Lung (tissue), 12 donors: ENCODE results near the gene PPP2R5B. TPM values are rescaled to one million over a fixed set of nuclear protein-coding genes. Genes with fewer than 3 reads are reported as not detected.
A peak's percentile ranks its signal among the peaks of the same experiment; 100 is the strongest.

Experiments used
- ATAC-seq: fragments of 200-7000 bp; cut with Tn5 transposase; one replicate; pipeline ENCODE4 v1.9.1; 2020; ENCODE audit warnings: moderate number of reproducible peaks; ENCODE audit not compliant: insufficient read depth, low FRiP score
- DNase-seq, 3 donors: peaks; one replicate each; pipeline ENCODE4 v3.0.0-alpha.2; 2013 to 2017
- H3K27ac ChIP-seq, 2 donors: one replicate each; pipeline ENCODE4 v1.5.1; 2013; ENCODE audit warnings: mild to moderate bottlenecking in 2 of 2, moderate library complexity in 2 of 2, control low read depth in 1 of 2, inconsistent platforms in 1 of 2, low read depth in 1 of 2, low read length in 1 of 2
- H3K27me3 ChIP-seq, 3 donors: one replicate each; pipeline ENCODE4 v1.5.1; 2013; ENCODE audit warnings: low read length in 2 of 3; ENCODE audit not compliant: control insufficient read depth in 3 of 3, insufficient read depth in 3 of 3
- H3K36me3 ChIP-seq, 4 donors: one replicate each; pipeline ENCODE4 v1.5.1; 2013; ENCODE audit warnings: low read length in 4 of 4, mild to moderate bottlenecking in 1 of 4, moderate library complexity in 1 of 4; ENCODE audit not compliant: control insufficient read depth in 4 of 4, insufficient read depth in 4 of 4
- H3K4me1 ChIP-seq, 5 donors: one replicate each; pipeline ENCODE4 v1.5.1; 2013; ENCODE audit warnings: low read length in 5 of 5, mild to moderate bottlenecking in 2 of 5, moderate library complexity in 1 of 5; ENCODE audit not compliant: control insufficient read depth in 5 of 5, insufficient read depth in 5 of 5
- H3K4me3 ChIP-seq: one replicate; pipeline ENCODE4 v1.5.1; 2013; ENCODE audit warnings: mild to moderate bottlenecking, control low read depth, moderate library complexity
- H3K9ac ChIP-seq, 2 donors: one replicate each; pipeline ENCODE4 v1.5.1; 2013; ENCODE audit warnings: low read length in 2 of 2, control low read depth in 1 of 2; ENCODE audit not compliant: insufficient read depth in 1 of 2
- H3K9me3 ChIP-seq, 4 donors: one replicate each; pipeline ENCODE4 v1.5.1; 2013; ENCODE audit warnings: low read length in 3 of 4, mild to moderate bottlenecking in 1 of 4, moderate library complexity in 1 of 4; ENCODE audit not compliant: control insufficient read depth in 4 of 4, insufficient read depth in 3 of 4
- WGBS, 2 donors: extraction: QIAGEN DNeasy Blood & Tissue Kit; methylation state at CpG; one replicate each; pipeline ENCODE4 v1.1.7; 2013; 5-methylcytosine and 5-hydroxymethylcytosine counted together
- polyA plus RNA-seq, 2 donors: library from polyadenylated mRNA; stranded (reverse); fragments of 200-250 nt; gene quantifications; one replicate each; pipeline ENCODE4 v1.2.1, GENCODE V29; 2013
- total RNA-seq, 2 donors: library from RNA; depleted of rRNA in 1 of 2; stranded (reverse); fragments of >200 nt in 1 of 2; gene quantifications; one replicate each; pipeline ENCODE4 v1.2.1, GENCODE V29; 2014 to 2021
- TF ChIP-seq, protein P1 (sequence below): IDR thresholded peaks from 2 replicates; pipeline ENCODE4 v1.5.1; 2012; ENCODE audit warnings: mild to moderate bottlenecking; ENCODE audit errors: control extremely low read depth, extremely low read depth
- donor health status: control.
- donor health status: control.
- donor health status: Bipolar disorder and iron deficiency.
- donor health status: healthy.
- donor health status: DM: yes; HTN: yes; CAD: no.

The PPP2R5B gene
- total and polyA plus RNA-seq, 4 donors, result 9.8 to 27.8 (median 17.3) TPM

DNA sequence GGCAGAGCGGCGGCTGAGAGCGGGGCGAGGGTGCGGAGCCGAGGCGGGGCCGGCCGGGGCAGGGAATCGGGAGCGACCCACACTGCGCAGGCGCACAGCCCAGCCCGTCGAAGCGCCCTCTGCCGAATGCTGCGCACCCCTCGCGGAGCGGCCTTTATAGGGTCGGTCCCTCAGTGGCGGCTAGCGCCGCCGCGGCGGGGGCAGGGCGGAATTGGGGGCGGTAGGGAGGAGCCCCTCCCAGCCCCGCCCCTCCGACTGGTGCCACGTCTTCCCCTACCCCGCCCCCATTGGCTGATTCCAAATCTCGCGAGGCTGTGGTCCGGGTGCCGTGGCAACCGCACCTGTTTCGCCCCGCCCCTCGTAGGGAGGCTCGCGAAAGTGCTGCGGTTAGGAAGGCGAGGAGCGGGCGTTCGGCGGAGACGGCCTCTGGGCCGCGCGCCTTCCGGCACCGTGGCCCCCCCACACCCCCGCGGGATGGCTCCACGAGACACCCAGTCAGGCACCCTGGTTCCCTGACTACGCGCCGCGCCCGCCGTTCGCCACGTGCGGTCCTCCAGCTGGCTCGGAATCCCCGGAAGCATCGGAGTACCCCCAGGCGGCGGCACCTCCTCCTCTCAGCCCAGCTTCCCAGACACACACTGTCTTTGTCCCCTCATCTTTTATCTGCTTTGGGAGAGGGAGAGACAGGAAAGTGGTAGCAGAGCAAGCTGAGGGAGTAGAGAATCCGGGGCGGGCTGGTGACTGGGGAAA, 45.8 kb upstream of the PPP2R5B start, which contains the start of gene EHD1:
Gene EHD1, minus strand, starts transcription at position 128 of the 750 bp plus-strand sequence. CDS start 157 bp downstream, outside the sequence.
- H3K9ac ChIP-seq, result peak within 1 kb of the TSS; percentile 30 to 85
- WGBS, 2 donors, result 0% methylated on average over 59 to 75 of the region's 75 CpGs
- peak within 1 kb of the TSS; percentile 93 for H3K4me3 ChIP-seq
- TF ChIP-seq, protein P1, sequence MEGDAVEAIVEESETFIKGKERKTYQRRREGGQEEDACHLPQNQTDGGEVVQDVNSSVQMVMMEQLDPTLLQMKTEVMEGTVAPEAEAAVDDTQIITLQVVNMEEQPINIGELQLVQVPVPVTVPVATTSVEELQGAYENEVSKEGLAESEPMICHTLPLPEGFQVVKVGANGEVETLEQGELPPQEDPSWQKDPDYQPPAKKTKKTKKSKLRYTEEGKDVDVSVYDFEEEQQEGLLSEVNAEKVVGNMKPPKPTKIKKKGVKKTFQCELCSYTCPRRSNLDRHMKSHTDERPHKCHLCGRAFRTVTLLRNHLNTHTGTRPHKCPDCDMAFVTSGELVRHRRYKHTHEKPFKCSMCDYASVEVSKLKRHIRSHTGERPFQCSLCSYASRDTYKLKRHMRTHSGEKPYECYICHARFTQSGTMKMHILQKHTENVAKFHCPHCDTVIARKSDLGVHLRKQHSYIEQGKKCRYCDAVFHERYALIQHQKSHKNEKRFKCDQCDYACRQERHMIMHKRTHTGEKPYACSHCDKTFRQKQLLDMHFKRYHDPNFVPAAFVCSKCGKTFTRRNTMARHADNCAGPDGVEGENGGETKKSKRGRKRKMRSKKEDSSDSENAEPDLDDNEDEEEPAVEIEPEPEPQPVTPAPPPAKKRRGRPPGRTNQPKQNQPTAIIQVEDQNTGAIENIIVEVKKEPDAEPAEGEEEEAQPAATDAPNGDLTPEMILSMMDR, result peak; percentile 47
- DNase-seq (peak; percentile 99), ATAC-seq (peak; percentile 93)
- peaks cover 0 to 17% (median 5%) of the 10 kb centered on the region in 4 donors for H3K36me3 ChIP-seq
- H3K27ac ChIP-seq, result peak within 1 kb of the TSS; percentile 87 to 94
- H3K27me3 ChIP-seq, result no peaks in the 10 kb centered on the region
- peaks cover 2 to 35% (median 12%) of the 10 kb centered on the region in 5 donors for H3K4me1 ChIP-seq
- H3K9me3 ChIP-seq, result no peaks in the 10 kb centered on the region

DNA sequence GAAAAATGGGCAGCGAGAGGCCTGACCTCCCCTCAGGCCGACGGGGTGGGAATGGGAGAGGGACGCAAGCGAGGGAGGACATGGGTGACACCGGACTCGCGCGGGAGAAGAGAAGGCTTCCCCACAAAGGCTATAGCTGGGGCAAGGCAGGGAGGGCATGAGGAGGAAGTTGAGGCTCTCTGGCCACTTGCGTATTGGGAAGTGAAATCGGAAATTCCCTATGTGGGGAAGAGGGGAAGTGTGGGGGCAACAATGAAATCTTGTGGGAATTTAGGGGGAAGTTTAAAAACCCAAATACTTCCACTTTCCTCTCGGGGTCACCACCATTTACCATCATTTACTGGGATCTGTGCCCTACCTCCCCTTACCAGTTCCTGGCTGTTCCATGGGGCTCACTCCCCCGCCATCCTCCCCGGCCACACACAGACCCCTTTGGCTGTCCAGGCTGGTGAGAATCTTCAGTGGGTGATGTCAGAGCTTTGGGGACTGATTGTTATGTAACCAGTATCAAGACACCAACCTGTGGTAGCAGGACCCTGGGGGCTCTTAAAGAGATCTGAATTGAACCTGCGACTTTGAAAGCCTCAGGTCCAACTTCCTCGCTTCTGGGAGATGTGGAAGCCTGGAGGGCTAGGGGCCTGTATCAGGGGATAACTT, 45.1 kb upstream of the PPP2R5B start:
- peak overlapping the region in 1 of 2 donors; percentile 85 for H3K9ac ChIP-seq
- TF ChIP-seq, protein P1, result no peak
- peaks cover 0 to 14% (median 2%) of the 10 kb centered on the region in 4 donors for H3K36me3 ChIP-seq
- peak overlapping the region; percentile 59 for H3K4me3 ChIP-seq
- H3K9me3 ChIP-seq, result no peaks in the 10 kb centered on the region
- peaks cover 2 to 35% (median 12%) of the 10 kb centered on the region in 5 donors for H3K4me1 ChIP-seq
- 13 to 15% methylated on average over 16 of the region's 16 CpGs for WGBS, 2 donors
- no peak for DNase-seq
- no peak for ATAC-seq
- H3K27ac ChIP-seq, result peak overlapping the region; percentile 87 to 94
- no peaks in the 10 kb centered on the region for H3K27me3 ChIP-seq

DNA sequence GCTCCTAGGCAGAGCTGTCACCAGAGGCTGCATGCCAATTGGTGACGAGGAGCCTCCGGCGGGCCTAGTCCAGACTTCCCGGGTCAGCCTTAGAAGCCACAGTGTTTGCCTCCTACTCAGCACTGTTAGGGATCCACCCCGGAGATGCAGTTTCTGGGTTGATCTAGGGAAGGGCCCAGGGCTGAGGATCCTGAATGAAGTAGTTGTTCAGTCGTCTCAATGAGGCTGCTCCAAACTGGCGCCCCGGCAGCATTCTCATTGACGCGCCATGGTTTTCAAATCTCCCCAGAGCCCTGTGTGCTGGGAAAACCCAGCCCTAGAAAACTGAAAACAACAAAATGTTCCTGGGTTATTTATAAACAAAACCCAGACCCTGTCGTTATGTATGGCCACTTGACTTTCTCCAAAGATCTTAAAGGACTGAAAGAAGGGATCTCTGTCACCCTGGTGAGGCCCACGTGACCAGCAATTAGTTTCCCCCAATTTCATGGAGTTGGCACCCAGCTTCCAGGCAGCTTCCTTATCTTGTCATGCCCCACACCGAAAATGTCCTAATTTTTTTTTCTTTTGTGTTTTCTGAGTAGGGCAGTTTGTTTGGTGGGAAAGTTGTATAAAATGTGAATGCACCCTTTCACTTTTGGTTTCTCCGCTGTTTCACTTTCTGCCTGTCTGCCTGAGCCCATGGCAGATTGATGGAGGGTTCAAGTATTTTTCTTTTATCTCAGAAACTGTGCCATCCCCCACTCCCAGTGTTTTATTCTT, 44.1 kb upstream of the PPP2R5B start:
- no peak overlapping the region for H3K4me3 ChIP-seq
- peak overlapping the region in 1 of 2 donors; percentile 70 for H3K27ac ChIP-seq
- DNase-seq, result no peak
- ATAC-seq, result no peak
- H3K27me3 ChIP-seq, result no peaks in the 10 kb centered on the region
- 66 to 78% methylated on average over 14 of the region's 14 CpGs for WGBS, 2 donors
- no peak overlapping the region for H3K9ac ChIP-seq
- peaks cover 0 to 14% (median 0%) of the 10 kb centered on the region in 4 donors for H3K36me3 ChIP-seq
- peaks cover 2 to 32% (median 10%) of the 10 kb centered on the region in 5 donors for H3K4me1 ChIP-seq
- H3K9me3 ChIP-seq, result no peaks in the 10 kb centered on the region
- TF ChIP-seq, protein P1, result no peak
